HEK293T (cell line): ENCODE results near the gene HOXC5.

ENCODE experiments used
- ARNT ChIP-seq: fragments of 450-650 bp; IDR thresholded peaks from 2 replicates; pipeline ENCODE4 v1.6.1; 2017; ENCODE audit warnings: mild to moderate bottlenecking
- BHLHE40 ChIP-seq: fragments of 450-650 bp; IDR thresholded peaks from 2 replicates; pipeline ENCODE4 v1.6.1; 2016; ENCODE audit warnings: mild to moderate bottlenecking, moderate library complexity, borderline replicate concordance
- CTBP1 ChIP-seq: fragments of 450-650 bp; IDR thresholded peaks from 2 replicates; pipeline ENCODE4 v1.6.1; 2016; ENCODE audit warnings: borderline replicate concordance
- ELF4 ChIP-seq: fragments of 450-650 bp; IDR thresholded peaks from 2 replicates; pipeline ENCODE4 v1.6.1; 2017; ENCODE audit warnings: antibody characterized with exemption
- FOXA1 ChIP-seq: fragments of 450-650 bp; IDR thresholded peaks from 2 replicates; pipeline ENCODE4 v1.6.1; 2016; ENCODE audit warnings: mild to moderate bottlenecking
- FOXM1 ChIP-seq: fragments of 450-650 bp; IDR thresholded peaks from 2 replicates; pipeline ENCODE4 v1.6.1; 2017; ENCODE audit warnings: mild to moderate bottlenecking, borderline replicate concordance
- HDGF ChIP-seq: fragments of 450-650 bp; IDR thresholded peaks from 2 replicates; pipeline ENCODE4 v1.6.1; 2017; ENCODE audit warnings: antibody characterized with exemption, borderline replicate concordance
- L3MBTL2 ChIP-seq: fragments of 450-650 bp; conservative IDR thresholded peaks from 2 replicates; pipeline ENCODE4 v1.6.1; 2016; ENCODE audit warnings: mild to moderate bottlenecking
- LEF1 ChIP-seq: fragments of 450-650 bp; IDR thresholded peaks from 2 replicates; pipeline ENCODE4 v1.6.1; 2017; ENCODE audit warnings: mild to moderate bottlenecking, borderline replicate concordance
- NFRKB ChIP-seq: fragments of 450-650 bp; IDR thresholded peaks from 2 replicates; pipeline ENCODE4 v1.6.1; 2016; ENCODE audit warnings: mild to moderate bottlenecking, moderate library complexity
- SP1 ChIP-seq: fragments of 450-650 bp; IDR thresholded peaks from 2 replicates; pipeline ENCODE4 v1.6.1; 2017
- SUZ12 ChIP-seq: fragments of 450-650 bp; IDR thresholded peaks from 2 replicates; pipeline ENCODE4 v1.6.1; 2016; ENCODE audit warnings: mild to moderate bottlenecking
- TARDBP ChIP-seq: fragments of 450-650 bp; IDR thresholded peaks from 2 replicates; pipeline ENCODE4 v1.6.1; 2016
- TF ChIP-seq, protein P1 (sequence below): fragments of 450-650 bp; IDR thresholded peaks from 2 replicates; pipeline ENCODE4 v1.6.1; 2016

- no peak for TF ChIP-seq FOXA1
- no peak for TF ChIP-seq FOXM1
- no peak for TF ChIP-seq BHLHE40
- TF ChIP-seq, protein P1, sequence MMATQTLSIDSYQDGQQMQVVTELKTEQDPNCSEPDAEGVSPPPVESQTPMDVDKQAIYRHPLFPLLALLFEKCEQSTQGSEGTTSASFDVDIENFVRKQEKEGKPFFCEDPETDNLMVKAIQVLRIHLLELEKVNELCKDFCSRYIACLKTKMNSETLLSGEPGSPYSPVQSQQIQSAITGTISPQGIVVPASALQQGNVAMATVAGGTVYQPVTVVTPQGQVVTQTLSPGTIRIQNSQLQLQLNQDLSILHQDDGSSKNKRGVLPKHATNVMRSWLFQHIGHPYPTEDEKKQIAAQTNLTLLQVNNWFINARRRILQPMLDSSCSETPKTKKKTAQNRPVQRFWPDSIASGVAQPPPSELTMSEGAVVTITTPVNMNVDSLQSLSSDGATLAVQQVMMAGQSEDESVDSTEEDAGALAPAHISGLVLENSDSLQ = no peak
- no peak for TF ChIP-seq SUZ12
- no peak for TF ChIP-seq SP1
- TF ChIP-seq ARNT = no peak
- TF ChIP-seq TARDBP = no peak
- no peak for TF ChIP-seq ELF4
- TF ChIP-seq CTBP1 = no peak
- no peak for TF ChIP-seq L3MBTL2
- no peak for TF ChIP-seq LEF1
- no peak for TF ChIP-seq NFRKB
- TF ChIP-seq HDGF = no peak
Observed at GRCh38 chr12:53995002-53995377, 37.9 kb upstream of the HOXC5 start.
